Measurements from ENCODE around the gene RACGAP1.

- TF ChIP-seq YY1 (IDR thresholded peaks at IDR 0.05; ENCODE audit: insufficient read depth, insufficient read length) (no peak), SUZ12 (IDR thresholded peaks at IDR 0.05; ENCODE audit: extremely low read depth, insufficient read depth, insufficient read length) (no peak), ZNF274 (IDR thresholded peaks at IDR 0.05; ENCODE audit: low read depth, low read length) (no peak)
These were observed 47.2 kb downstream of the RACGAP1 start for GRCh38 chr12:49978125-49978524.

Data from NT2/D1 (cell line).